GM19043 (cell line): Measurements from ENCODE around the gene OXGR1.
"Not testable (repeated sequence)": the region's sequence is repeated elsewhere in the genome, so short reads cannot be mapped to it uniquely, and the experiment has no call there.

Experiments
- ATAC-seq: cut with Tn5 transposase; IDR thresholded peaks from one replicate; pipeline ENCODE4 v1.9.1; 2021; ENCODE audit warnings: low read depth; ENCODE audit not compliant: unreplicated experiment

Gene OXGR1

GRCh38 chr13:96994017-96994857 is at the start of gene OXGR1:
TSS of gene OXGR1 (minus strand) at chr13:96994476. CDS start at chr13:96987759, 6,717 bp downstream.
- no peak for ATAC-seq

DNA sequence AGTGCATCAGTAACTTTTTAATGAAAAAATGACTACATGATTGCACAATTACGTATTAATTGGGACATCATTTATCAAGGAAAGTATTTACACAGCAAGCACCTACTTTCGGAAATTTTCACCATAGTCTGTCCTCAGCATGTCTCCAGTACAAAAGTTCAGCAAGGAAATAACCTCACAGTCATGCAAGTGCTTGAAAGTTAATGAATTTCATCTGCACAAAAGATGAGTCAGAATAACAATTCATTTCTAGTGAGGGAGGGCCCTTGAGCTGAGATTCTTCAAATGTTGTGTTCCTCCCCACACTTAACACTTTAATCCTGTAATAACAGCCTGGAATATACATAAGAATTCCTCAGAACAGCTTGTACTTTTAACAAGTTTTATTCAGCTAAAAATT is 49.0 kb upstream of the OXGR1 start:
- ATAC-seq, result no peak

DNA sequence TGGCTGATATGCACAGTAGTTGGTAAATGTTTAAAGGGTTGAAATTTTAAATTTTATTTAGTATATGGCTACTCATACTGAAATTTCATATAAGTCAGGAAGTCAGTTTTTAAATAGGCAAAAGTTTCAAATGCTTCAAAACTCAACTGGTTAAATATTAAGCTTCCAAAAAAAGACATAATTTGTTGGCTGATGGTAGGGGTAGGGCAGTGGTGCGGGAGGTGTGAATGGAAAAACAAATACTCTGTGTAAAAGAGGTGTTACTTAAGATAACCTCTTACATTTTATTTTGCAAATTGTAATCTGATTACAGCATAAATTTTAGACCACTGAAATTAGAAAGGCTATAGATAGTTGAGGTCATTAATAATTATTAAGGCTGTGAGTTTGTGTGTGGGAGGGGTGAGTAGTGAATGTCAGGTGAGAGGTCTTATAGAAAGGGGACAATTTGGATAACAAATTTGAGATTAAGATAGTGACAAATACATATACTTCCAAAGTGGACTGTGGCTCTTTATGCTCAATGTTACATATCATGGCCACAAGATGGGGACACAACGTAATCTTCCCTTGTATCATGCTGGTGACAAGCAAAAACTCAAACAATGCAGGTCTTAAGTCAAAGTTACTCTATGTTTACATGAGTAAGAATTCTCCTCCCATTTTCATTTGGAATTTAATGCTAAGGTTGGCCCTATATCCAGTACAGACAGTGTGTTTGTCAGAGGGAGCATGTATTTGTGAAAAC is 36.6 kb upstream of the OXGR1 start:
- no peak for ATAC-seq

DNA sequence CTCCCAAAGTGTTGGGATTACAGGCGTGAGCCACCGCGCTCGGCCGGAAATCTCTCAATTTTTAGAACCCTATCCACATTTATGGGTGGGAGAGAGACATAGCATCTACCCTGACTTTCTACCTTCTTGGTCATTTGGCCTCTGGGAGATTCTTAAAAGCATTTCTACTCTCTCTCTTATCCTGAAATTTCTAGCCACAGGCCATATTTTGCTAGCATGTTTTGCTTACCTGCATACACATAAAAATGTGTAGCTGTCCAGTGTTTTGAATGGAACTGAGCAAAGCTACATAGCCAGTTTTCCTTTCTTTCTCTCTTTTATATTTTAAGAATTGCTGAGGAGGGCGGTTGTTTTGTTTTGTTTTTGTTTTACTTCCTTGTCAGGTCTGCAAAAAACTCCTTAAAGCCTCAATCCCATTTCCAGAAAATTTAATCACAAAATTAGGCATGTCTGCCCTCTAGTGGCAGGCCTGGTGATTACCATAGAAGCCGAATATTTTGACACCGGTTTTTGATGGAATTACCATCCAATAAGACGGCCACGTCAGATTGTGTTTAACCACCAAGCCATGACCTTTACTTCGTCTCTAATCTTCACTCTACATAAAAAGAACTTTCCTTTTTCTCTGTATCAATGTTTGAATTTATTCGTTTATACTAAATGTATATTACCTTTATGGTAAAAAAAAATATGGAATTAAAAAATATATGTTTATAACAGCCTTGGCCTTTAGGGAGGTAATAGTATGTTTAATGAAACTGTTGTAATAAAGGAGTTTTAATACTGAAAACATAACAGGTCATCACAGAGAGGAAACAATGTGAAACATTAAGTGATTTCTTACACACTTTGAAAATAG is 34.4 kb upstream of the OXGR1 start:
- no peak for ATAC-seq

- ATAC-seq, result no peak
Measured at GRCh38 chr13:97027162-97027554, 32.9 kb upstream of the OXGR1 start.

DNA sequence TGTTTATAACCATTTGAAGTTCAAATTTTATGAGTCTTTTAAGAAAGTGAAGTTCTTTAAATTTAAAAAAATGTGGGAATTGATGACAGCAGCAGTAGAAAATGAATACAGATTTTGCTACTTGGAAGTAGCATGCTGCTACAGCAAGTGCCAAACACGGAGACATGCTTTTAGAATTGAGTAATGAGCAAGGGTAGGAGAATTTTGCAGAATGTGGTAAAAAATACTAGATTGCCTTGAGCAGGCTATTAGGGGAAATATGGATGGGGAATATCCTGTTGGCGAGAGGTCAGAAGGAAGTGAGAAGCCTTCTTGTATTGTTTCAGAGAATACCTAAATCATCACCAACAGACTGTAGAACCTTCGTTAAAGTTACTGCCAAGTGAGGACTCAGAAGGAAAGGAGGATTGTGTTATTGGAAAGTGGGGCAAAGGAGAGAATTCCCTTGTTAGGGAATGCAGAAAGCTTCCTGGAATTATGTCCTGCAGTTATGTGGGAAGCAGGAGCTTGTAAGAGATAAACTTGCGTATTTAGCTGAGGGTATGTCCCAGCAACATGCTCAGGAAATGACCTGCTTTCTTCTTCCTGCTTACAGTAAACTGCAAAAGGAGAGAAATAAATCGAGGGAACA is 32.4 kb upstream of the OXGR1 start:
- ATAC-seq, result no peak

- not testable (repeated sequence) for ATAC-seq
Measured at GRCh38 chr13:97023812-97024211, 29.5 kb upstream of the OXGR1 start.

GRCh38 chr13:97023117-97023516 is 28.8 kb upstream of the OXGR1 start:
- no peak for ATAC-seq

- no peak for ATAC-seq
Measured at GRCh38 chr13:97021241-97021640, 27.0 kb upstream of the OXGR1 start.

DNA sequence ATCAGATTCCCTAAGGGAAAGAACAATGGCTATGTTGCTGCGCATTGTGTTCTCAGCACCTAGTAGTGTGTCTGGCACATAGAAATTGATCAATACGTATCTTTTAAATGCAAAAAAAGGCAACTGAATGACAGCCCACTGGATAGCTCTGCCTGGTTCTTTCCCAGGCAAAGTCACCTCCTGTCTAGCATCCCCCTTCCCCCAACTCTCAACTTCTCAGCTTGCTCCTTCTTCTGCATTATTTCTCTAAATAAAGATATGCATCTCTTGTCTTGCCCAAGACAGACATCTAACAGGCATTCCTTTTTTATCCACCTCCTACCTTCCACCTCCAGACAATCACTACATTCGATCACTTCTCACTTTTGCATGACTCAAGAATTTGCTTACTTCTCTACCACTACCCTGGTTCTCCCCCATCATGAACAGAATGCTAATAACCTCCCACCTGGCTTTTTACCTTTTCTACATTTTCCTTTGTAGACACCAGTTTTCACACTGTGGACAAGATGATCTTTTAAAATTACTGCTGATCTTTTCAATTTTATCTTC is 26.5 kb upstream of the OXGR1 start:
- no peak for ATAC-seq

GRCh38 chr13:97020194-97020593 is 25.9 kb upstream of the OXGR1 start:
- no peak for ATAC-seq

GRCh38 chr13:97019236-97019635 is 25.0 kb upstream of the OXGR1 start:
- ATAC-seq, result no peak

GRCh38 chr13:97018029-97018819 is 23.9 kb upstream of the OXGR1 start:
- peak; percentile 94 for ATAC-seq

- no peak for ATAC-seq
Measured at GRCh38 chr13:97017322-97017721, 23.0 kb upstream of the OXGR1 start.

DNA sequence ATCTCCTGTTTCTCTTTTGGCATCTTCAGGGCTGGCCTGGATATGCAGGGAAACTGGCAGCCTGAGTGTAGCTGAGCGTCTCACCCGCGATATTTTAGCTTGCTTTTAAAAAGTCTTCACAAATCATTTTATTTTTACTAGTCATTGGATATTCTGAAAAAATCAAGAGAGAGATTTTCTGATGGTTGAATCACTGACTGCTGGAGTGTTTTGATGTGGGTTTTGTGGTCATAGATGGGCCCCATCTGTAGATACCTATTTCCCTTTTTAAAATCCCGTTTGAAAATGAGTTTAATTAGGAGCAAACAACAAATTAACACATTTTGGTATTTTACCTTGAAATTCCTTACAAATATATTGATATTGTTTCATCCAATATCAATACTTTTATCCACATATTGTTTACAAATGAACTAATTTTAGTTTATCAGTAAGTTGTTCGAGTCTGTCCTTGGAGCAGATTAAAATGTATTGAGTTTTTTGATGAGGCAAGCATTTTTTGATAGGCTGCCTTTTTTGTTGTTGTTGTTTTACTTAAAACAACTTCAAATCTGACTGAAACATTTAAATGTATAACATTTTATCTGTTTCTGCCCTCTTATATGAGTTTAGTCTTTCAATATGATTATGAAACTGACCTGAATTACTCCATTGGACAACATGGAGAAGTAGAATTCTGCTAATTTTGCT is 21.5 kb upstream of the OXGR1 start:
- no peak for ATAC-seq

DNA sequence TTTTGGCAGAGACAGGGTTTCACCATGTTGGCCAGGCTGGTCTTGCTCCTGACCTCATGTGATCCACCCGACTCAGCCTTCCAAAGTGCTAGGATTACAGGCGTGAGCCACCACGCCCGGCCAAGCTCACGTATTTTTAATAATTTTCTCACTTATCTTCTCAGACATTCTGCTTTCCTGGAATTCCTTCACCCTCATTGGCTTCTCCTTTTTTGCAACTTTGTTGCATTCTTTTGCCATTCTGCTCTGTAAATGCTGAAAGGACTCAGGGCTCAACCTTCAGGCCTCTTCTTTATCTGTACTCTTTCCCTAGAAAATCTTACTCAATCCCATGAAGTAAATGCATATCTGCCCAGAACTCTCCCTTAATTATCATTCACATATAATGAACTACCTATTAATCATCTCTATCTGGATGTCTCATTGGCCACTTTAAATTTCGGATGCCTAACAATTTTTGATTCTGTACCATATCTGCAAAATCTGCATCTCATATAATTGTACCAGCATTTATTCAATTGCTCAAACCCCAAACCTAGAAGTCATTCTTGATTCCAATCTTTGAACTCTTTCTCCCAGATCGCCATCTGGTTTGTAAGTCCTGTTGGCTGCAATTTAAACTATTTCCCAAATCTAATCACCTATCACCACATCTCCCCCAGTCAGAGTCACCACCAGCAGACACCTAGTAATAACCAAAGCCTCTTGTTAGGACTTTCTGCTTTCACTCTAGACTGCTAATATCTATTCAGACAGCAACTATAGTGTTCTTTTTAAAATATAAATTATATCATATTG is 18.2 kb upstream of the OXGR1 start:
- ATAC-seq, result no peak

GRCh38 chr13:97011446-97012131 is 17.3 kb upstream of the OXGR1 start:
- ATAC-seq, result no peak
